Measurements from ENCODE around the gene OR2V2.
A peak's percentile ranks its signal among the peaks of the same experiment; 100 is the strongest.
"Not testable (repeated sequence)": the region's sequence is repeated elsewhere in the genome, so short reads cannot be mapped to it uniquely, and the experiment has no call there.

OR2V2 gene

DNA sequence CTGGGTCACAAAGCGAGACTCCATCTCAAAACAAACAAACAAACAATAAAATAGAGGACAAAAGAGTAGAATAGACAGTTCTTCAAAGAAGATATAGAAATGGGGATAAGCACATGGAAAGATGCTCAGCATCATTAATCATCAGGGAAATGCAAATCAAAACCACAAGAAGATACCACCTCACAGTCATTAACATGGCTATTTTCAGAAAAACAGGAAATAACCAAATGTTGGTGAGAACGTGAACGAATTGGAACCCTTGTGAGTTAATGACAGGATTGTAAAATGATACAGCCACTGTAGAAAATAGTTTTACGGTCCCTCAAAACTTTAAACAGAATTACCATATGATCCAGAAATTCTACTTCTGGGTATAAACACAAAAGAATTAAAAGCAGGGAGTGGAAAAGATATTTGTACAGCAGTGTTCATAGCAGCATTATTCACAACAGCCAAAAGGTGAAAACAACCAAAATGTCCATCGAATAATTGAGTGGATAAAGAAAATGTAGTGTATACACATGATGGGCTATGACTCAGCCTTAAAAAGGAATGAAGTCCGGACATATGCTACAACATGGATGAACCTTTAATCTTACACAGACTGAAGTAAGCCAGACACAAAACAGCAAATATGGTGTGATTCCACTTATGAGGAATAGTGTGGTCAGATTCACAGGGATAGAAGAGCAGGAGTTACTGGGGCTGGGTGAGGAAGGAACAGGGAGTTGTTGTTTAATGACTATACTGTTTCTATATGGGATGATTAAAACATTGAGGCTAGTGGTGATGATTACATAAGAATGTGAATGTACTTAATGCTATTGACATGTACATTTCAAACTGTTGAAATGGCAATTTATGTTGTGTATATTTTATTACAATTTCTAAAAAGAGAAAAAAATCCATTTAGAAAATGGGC, 19.7 kb downstream of the OR2V2 start:
- Mint-ChIP-seq H3K4me1 (peaks cover 72% of the 10 kb centered on the region), H3K36me3 (ENCODE audit: low read depth) (no peaks in the 10 kb centered on the region), H3K27me3 (peaks cover 64% of the 10 kb centered on the region), H3K27ac (peak overlapping the region; percentile 19), H3K9me3 (peaks cover 9% of the 10 kb centered on the region), H3K4me3 (no peak overlapping the region)
- ATAC-seq (no peak), DNase-seq (no peak)

DNA sequence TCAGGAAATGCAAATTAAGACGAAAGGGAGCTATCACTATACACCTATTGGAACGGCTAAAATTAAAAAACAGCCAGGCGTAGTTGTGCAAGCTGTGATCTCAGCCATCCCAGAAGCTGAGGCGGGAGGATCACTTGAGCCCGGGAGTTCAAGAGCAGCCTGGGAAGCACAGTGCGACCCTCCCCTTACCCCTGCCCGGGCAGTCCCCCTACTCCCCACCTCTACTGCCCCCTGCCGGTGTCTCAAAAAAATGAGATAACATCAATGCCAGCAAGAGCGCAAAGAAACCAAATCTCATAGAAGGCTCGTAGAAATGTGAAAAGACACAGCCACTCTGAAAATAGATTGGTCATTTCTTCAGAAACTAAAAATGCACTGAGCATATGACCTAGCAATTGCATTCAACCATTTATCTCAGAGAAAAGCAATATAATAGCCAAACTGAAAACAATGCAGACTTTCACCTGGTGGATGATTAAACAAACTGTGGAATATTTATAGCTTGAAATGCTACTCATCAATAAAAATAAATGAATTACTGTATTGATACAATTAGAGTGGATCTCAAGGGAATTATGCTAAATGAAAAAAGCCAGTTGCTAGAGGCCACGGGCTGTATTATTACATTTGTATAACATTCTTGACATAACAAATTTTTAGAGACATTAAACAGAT, 20.6 kb downstream of the OR2V2 start:
- Mint-ChIP-seq H3K36me3 (ENCODE audit: low read depth) (no peaks in the 10 kb centered on the region), H3K9me3 (peaks cover 9% of the 10 kb centered on the region), H3K4me1 (peaks cover 76% of the 10 kb centered on the region), H3K27ac (no peak overlapping the region), H3K4me3 (no peak overlapping the region), H3K27me3 (peaks cover 70% of the 10 kb centered on the region)
- ATAC-seq (no peak), DNase-seq (peak; percentile 67)

DNA sequence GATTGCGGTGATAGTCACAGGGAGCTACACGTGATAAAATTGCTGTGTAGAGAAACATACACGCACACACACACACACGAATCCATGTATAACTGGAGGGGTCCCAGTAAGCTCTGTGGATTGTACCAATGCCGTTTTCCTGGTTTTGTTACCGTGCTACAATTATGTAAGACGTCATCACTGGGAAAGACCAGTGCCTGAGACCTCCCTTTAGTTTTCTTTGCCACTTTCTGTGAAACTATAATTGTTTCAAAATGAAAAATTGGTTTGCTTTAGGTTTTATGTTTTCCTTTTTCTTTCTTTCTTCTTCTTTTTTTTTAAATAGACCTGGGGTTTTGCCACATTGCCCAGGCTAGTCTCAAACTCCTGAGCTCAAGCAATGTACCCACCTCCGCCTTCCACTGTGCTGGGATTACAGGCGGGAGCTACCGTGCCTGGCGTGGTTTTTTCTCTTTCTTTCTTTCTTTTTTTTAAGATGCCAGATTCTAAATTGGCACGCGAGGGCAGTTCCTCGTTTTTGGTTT, 21.3 kb downstream of the OR2V2 start:
- ATAC-seq = no peak
- Mint-ChIP-seq H3K36me3 (ENCODE audit: low read depth) (peaks cover 3% of the 10 kb centered on the region), H3K4me3 (peak overlapping the region; percentile 38), H3K27me3 (peaks cover 71% of the 10 kb centered on the region), H3K27ac (no peak overlapping the region), H3K4me1 (peaks cover 76% of the 10 kb centered on the region), H3K9me3 (peaks cover 7% of the 10 kb centered on the region)
- DNase-seq = no peak

DNA sequence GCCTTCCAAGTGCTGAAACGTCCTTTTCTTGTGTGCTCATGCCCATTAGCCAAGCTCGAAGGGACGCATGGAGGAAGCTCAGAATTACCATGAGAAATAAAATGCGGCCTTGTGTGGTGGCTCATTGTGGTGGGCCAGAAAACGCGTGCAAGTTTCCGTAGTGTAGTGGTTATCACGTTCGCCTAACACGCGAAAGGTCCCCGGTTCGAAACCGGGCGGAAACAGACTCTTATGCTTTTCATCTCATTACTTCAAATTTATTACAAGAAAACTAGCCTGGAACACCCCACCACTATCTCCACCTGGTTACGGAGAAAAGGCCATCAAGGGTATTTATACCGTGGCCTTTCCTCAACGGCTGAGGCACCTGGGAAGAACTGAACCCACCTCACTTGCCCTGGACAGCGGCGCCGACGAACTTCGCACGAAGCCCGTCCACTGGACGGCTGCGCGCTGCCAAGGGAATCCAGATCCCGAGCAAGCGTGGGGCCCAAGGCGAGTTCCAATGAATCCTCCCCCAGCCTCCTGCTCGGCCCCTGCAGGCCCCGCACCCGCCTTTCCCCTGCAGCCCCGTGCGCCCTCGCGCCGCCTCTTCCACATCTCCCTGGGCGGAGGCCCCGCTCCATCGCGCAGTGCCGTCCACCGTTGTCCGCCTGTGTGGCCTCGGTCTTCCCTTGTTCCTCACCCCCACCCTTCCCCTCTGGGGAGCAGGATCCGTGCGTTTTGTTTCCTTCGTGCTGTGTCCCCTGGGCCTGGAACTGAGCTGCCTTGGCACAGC, 22.3 kb downstream of the OR2V2 start:
- ATAC-seq (peak; percentile 40), DNase-seq (peak; percentile 88)
- H3K27me3 Mint-ChIP-seq = peaks cover 69% of the 10 kb centered on the region
- not testable (repeated sequence) for H3K9me3 Mint-ChIP-seq; H3K36me3 Mint-ChIP-seq (ENCODE audit: low read depth)
- peak overlapping the region; percentile 38 for H3K4me3 Mint-ChIP-seq
- H3K27ac Mint-ChIP-seq = peak overlapping the region; percentile 85
- H3K4me1 Mint-ChIP-seq = peaks cover 76% of the 10 kb centered on the region

DNA sequence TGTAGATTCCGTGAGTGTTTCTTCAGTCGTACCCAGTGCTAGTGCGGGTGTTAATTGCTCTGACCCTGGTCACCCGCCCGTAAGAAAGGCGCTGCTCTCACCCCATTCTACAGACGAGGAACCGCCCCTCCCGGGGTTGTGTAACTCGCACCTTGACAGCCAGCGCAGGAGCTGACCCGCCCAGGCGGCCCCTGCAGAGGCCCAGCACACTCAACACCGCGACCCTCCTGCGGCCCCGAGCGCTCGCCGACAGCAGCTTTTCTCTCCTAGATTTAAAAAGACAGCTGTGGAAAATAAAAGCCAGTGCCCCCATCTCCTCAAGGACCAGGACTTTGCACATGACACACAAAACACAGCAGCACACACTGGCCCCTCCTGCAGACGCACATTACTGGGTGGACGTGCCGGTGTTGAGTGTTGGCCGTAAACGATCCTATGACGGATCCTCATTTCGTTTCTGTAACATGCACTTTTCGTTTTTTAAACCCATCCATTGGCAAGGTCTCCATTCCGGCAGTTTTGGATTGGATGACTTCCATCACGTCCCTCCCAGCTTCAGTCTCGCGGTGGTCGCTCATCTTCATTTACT, 22.9 kb downstream of the OR2V2 start:
- Mint-ChIP-seq H3K4me3 (peak overlapping the region; percentile 38), H3K36me3 (ENCODE audit: low read depth) (peaks cover 3% of the 10 kb centered on the region), H3K27me3 (peaks cover 69% of the 10 kb centered on the region), H3K27ac (peak overlapping the region; percentile 37), H3K4me1 (peaks cover 72% of the 10 kb centered on the region), H3K9me3 (peaks cover 4% of the 10 kb centered on the region)
- ATAC-seq = no peak
- DNase-seq = no peak

DNA sequence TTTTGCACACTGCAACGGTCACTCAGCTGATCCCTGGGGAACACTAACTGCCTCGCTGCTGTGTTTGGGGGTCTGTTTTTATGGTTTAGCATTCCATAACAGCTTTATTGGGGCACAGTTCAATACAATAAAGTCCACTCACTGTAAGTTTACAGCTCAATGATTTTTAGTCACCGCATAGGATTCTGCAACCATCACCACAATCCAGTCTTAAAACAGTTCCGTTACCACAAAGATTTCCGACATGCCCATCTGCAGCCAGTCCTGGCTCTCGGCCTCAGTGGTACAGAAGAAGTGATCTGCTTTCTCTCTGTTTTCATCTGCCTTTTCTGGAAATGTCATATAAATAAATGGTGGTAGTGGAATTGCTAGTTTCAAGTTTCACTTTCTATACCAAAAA, 23.6 kb downstream of the OR2V2 start:
- Mint-ChIP-seq H3K9me3 (no peaks in the 10 kb centered on the region), H3K27me3 (peaks cover 66% of the 10 kb centered on the region), H3K4me1 (peaks cover 68% of the 10 kb centered on the region), H3K4me3 (no peak overlapping the region), H3K36me3 (ENCODE audit: low read depth) (peaks cover 3% of the 10 kb centered on the region), H3K27ac (no peak overlapping the region)
- ATAC-seq (no peak), DNase-seq (no peak)

DNA sequence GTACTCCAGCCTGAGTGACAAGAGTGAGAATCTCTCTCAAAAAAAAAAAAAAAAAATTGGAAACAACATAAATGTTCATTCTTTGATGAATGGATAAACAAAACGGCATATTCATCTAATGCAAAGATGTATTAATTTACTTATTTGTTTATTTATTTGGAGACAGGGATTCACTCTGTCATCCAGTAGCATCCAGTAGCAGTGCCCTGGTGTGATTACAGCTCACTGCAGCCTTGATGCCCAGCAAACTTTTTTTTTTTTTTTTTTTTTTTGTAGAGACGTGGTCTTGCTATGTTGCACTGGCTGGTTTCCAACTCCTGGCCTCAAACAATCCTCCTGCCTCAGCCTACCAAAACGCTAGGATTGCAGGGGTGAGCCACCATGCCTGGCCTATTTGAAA, 24.4 kb downstream of the OR2V2 start:
- H3K4me1 Mint-ChIP-seq = peaks cover 60% of the 10 kb centered on the region
- DNase-seq (no peak), ATAC-seq (no peak)
- H3K27me3 Mint-ChIP-seq = peaks cover 59% of the 10 kb centered on the region
- no peak overlapping the region for H3K27ac Mint-ChIP-seq
- H3K9me3 Mint-ChIP-seq = no peaks in the 10 kb centered on the region
- peaks cover 3% of the 10 kb centered on the region for H3K36me3 Mint-ChIP-seq (ENCODE audit: low read depth)
- no peak overlapping the region for H3K4me3 Mint-ChIP-seq

DNA sequence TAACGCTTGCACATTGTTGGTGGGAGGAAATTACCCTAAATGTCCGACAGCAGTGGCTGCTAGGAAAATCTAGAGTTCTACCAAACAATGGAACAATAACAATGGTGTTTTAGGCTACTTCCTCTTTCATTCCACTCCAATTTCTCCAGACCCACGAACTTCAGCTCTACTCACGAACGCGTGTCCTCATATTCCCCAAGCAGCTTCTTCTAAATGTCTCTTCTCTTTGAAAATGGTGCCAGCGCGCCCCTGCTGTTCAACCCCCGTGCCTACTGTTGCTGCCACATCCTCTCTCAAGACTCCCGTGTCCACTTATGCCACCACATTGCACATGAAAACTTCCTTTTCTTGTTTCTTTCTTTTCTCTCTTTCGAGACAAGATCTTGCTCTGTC, 25.6 kb downstream of the OR2V2 start:
- DNase-seq (no peak), ATAC-seq (no peak)
- Mint-ChIP-seq H3K27me3 (peaks cover 53% of the 10 kb centered on the region), H3K27ac (peak overlapping the region; percentile 87), H3K9me3 (no peaks in the 10 kb centered on the region), H3K36me3 (ENCODE audit: low read depth) (peaks cover 3% of the 10 kb centered on the region), H3K4me3 (peak overlapping the region; percentile 82), H3K4me1 (peaks cover 50% of the 10 kb centered on the region)

DNA sequence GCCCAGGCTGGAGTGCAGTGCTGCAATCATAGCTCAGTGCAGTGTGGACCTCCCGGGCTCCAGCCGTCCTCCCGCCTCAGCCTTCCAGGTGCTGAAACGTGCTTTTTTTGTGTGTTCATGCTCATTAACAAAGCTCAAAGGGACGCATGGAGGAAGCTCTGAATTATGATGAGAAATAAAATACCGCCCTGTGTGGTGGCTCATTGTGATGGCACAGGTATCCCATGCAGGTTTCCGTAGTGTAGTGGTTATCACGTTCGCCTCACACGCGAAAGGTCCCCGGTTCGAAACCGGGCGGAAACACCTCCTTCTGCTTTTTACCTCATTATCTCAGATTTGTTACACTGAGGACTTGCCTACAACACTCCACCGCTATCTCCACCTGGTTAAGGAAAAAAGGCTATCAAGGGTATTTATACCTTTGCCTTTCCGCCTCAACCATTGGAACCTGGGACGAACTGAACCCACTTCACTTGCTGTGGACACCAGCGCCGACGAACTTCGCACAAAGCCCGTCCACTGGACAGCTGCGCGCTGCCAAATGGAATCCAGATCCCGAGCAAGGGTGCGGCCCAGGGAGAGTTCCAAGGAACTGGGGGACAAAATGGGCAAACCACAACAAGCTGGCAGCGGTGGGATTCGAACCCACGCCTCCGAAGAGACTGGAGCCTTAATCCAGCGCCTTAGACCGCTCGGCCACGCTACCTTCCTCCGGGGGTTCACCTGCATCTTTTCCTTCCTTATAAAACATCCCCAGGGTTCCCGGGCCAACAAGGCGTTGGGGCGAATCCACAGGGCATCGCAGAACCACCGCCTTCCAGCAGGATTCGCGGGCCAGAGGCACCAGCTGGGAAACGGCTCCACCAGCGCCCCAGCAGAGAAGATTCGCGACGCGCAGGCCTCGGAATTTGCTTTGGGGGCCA, 26.3 kb downstream of the OR2V2 start:
- H3K9me3 Mint-ChIP-seq = no peaks in the 10 kb centered on the region
- DNase-seq (peak; percentile 73), ATAC-seq (peak; percentile 87)
- H3K4me3 Mint-ChIP-seq = peak overlapping the region; percentile 82
- H3K4me1 Mint-ChIP-seq = peaks cover 44% of the 10 kb centered on the region
- peak overlapping the region; percentile 87 for H3K27ac Mint-ChIP-seq
- H3K36me3 Mint-ChIP-seq (ENCODE audit: low read depth) = peaks cover 3% of the 10 kb centered on the region
- H3K27me3 Mint-ChIP-seq = peaks cover 51% of the 10 kb centered on the region

DNA sequence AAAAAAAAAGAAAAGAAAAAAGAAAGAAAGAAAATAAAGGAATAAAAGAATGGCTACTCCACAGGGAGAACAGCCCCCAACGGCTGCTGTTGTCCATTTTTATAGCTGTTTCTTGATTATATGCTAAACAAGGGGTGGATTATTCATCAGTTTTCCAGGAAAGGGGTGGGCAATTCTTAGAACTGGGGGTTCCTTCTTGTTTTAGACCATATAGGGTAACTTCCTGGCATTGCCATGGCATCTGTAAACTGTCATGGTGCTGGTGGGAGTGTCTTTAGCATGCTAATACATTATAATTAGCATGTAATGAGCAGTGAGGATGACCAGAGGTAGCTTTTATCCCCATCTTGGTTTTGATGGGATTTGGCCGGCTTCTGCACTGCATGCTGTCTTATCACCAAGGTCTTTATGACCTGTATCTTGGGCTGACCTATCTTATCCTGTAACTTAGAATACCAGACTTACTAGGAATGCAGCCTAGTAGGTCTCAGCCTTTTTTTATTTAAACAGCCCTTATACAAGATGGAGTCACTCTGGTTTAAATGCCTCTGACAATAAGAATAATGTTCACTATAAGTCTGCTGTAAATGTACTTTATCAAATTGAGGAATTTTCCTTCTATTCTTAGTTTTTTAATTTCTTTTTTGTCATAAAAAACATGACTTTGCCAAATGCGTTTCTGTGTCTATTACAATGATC, 29.0 kb downstream of the OR2V2 start:
- no peak overlapping the region for H3K4me3 Mint-ChIP-seq
- H3K27ac Mint-ChIP-seq = no peak overlapping the region
- no peak for DNase-seq
- peaks cover 27% of the 10 kb centered on the region for H3K27me3 Mint-ChIP-seq
- no peak for ATAC-seq
- H3K9me3 Mint-ChIP-seq = no peaks in the 10 kb centered on the region
- H3K36me3 Mint-ChIP-seq (ENCODE audit: low read depth) = peaks cover 3% of the 10 kb centered on the region
- peaks cover 21% of the 10 kb centered on the region for H3K4me1 Mint-ChIP-seq

DNA sequence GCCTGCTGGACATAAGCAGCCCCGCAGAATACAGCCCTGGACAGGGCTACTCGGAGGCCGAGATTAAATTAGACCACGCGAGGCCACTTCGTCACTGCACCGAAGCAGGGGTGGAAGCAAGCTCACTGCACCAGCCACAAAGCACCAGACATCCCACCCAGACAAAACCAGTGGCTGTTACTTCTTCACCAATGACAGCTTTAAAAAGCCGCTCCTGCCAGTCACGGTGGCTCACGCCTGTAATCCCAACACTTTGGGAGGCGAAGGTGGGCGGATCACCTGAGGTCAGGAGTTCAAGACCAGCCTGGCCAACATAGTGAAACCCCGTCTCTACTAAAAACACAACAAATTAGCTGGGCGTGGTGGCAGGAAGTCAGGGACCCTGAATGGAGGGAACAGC, 30.2 kb downstream of the OR2V2 start:
- not testable (repeated sequence) for ATAC-seq; H3K4me3 Mint-ChIP-seq; H3K36me3 Mint-ChIP-seq (ENCODE audit: low read depth); H3K27ac Mint-ChIP-seq; H3K9me3 Mint-ChIP-seq; DNase-seq
- Mint-ChIP-seq H3K27me3 (peaks cover 27% of the 10 kb centered on the region), H3K4me1 (peaks cover 22% of the 10 kb centered on the region)

DNA sequence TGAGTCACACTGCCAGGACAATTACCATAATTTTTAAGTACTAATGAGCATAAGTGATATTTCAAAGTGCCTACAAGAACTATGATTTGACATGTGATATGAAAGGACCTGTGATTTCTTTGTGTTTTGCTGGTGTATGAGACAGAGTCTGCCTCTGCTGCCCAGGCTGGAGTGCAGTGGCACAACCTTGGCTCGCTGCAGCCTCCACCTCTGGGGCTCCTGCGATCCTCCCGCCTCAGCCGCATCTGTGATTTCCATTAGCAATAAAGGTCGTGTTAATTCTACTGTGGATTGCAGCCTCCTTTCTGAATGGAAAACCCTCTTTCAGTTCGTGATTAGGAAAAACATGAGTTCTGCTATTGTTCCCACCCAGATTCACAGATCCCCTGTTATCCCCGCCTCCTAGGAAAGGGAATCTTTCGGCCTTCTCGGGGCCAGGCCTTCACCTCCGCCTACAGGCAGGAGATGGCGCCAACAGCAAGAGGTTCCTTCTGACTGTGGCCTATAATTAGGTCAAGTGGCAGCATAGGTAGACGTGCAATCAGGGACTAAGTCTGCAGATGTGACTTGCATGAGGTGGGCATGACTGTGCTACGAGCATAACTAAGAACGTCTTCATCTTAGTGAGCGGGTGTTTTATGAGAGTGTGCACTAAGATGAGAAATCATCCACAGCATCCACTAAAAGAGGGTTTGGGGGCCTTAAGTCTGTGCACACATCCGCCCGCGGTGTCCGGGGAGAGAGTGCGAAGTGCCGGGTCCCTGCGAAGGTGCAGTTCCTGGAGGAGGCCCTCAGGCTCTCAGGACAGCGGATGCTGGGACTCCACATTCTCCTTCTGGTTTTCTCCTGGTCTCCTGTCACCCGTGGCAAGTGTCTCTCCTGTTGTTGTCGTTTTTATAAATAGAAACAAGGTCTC, 34.5 kb downstream of the OR2V2 start:
- peak; percentile 61 for DNase-seq
- H3K4me3 Mint-ChIP-seq = no peak overlapping the region

More for the DNA sequence above, 34.5 kb downstream of the OR2V2 start:
- peaks cover 13% of the 10 kb centered on the region for H3K27me3 Mint-ChIP-seq
- no peaks in the 10 kb centered on the region for H3K9me3 Mint-ChIP-seq
- no peak overlapping the region for H3K27ac Mint-ChIP-seq
- no peaks in the 10 kb centered on the region for H3K36me3 Mint-ChIP-seq (ENCODE audit: low read depth)
- H3K4me1 Mint-ChIP-seq = peaks cover 25% of the 10 kb centered on the region
- ATAC-seq = peak; percentile 72
